Inferior parietal cortex (tissue), 1 donor: ENCODE measurements around the gene BEGAIN.
A peak's percentile ranks its signal among the peaks of the same experiment; 100 is the strongest.

Experiments
- DNase-seq: peaks from one replicate; pipeline ENCODE4 v3.0.0-alpha.2; 2016; ENCODE audit errors: extremely low spot score

The BEGAIN gene

GRCh38 chr14:100587086-100587762 lies at the start of gene BEGAIN:
BEGAIN (minus strand) TSS chr14:100587417; CDS start chr14:100587290, 127 bp downstream.
- DNase-seq, result no peak

- DNase-seq, result no peak
Observed at GRCh38 chr14:100636559-100636958, 49.3 kb upstream of the BEGAIN start.

- DNase-seq, result no peak
Observed at GRCh38 chr14:100634026-100634425, 46.8 kb upstream of the BEGAIN start.

- no peak for DNase-seq
Observed at GRCh38 chr14:100633406-100633805, 46.2 kb upstream of the BEGAIN start.

GRCh38 chr14:100629696-100630095 lies 42.5 kb upstream of the BEGAIN start:
- peak; percentile 37 for DNase-seq

- no peak for DNase-seq
Observed at GRCh38 chr14:100629098-100629497, 41.9 kb upstream of the BEGAIN start.

GRCh38 chr14:100628225-100628624 lies 41.0 kb upstream of the BEGAIN start:
- no peak for DNase-seq

- DNase-seq, result no peak
Observed at GRCh38 chr14:100626614-100627013, 39.4 kb upstream of the BEGAIN start.

GRCh38 chr14:100623961-100624360 lies 36.7 kb upstream of the BEGAIN start:
- no peak for DNase-seq

- no peak for DNase-seq
Observed at GRCh38 chr14:100623557-100623956, 36.3 kb upstream of the BEGAIN start.

- no peak for DNase-seq
Observed at GRCh38 chr14:100622708-100623485, 35.7 kb upstream of the BEGAIN start.

GRCh38 chr14:100622224-100622623 lies 35.0 kb upstream of the BEGAIN start:
- DNase-seq, result no peak

- DNase-seq, result no peak
Observed at GRCh38 chr14:100621806-100622205, 34.6 kb upstream of the BEGAIN start.

- DNase-seq, result no peak
Observed at GRCh38 chr14:100620255-100621100, 33.3 kb upstream of the BEGAIN start.

- no peak for DNase-seq
Observed at GRCh38 chr14:100619396-100620254, 32.4 kb upstream of the BEGAIN start.

GRCh38 chr14:100618763-100619320 lies 31.6 kb upstream of the BEGAIN start:
- DNase-seq, result no peak

GRCh38 chr14:100618318-100618693 lies 31.1 kb upstream of the BEGAIN start:
- DNase-seq, result peak; percentile 39

- DNase-seq, result peak; percentile 53
Observed at GRCh38 chr14:100617410-100618317, 30.4 kb upstream of the BEGAIN start.

GRCh38 chr14:100616854-100617409 lies 29.7 kb upstream of the BEGAIN start:
- no peak for DNase-seq
